Activated CD4-positive, alpha-beta T cell treated with anti-CD3 and anti-CD28 coated beads, Interleukin-2, amount 10 ng/mL, durations not matched to agents 7 days and 5 days (primary cell): ENCODE results near the gene LSG1. TPM values are rescaled to one million over a fixed set of nuclear protein-coding genes. Genes with fewer than 3 reads are reported as not detected.

Experiments
- CTCF ChIA-PET: fragments of 350-600 bp; sonication (Branson Sonifier 250); formaldehyde crosslinking; loops from one replicate; lab custom pipeline; 2021; ENCODE audit warnings: antibody characterized with exemption; lab: Charles Lee
- POLR2A ChIA-PET: fragments of 350-600 bp; sonication (Branson Sonifier 250); formaldehyde crosslinking; loops from one replicate; lab custom pipeline; 2021; ENCODE audit warnings: antibody characterized with exemption; lab: Charles Lee
- DNase-seq: peaks from one replicate; pipeline ENCODE4 v3.0.0-alpha.2; 2020
- H3K27ac Mint-ChIP-seq: one replicate; pipeline ENCODE4 v1.8.0; 2021; ENCODE audit warnings: mild to moderate bottlenecking, moderate library complexity, mixed read lengths
- H3K27me3 Mint-ChIP-seq: one replicate; pipeline ENCODE4 v1.8.0; 2021; ENCODE audit warnings: mixed read lengths
- H3K36me3 Mint-ChIP-seq: one replicate; pipeline ENCODE4 v1.8.0; 2021; ENCODE audit warnings: low read depth, mixed read lengths
- H3K4me1 Mint-ChIP-seq: one replicate; pipeline ENCODE4 v1.8.0; 2021; ENCODE audit warnings: mixed read lengths
- H3K4me3 Mint-ChIP-seq: one replicate; pipeline ENCODE4 v1.8.0; 2021; ENCODE audit warnings: mild to moderate bottlenecking, moderate library complexity, mixed read lengths
- H3K9me3 Mint-ChIP-seq: one replicate; pipeline ENCODE4 v1.8.0; 2021; ENCODE audit warnings: mixed read lengths
- total RNA-seq, 2 experiments: library from RNA; stranded (reverse); gene quantifications; one replicate each; pipeline ENCODE4 v1.2.3, GENCODE V29; 2021

Gene LSG1
- total RNA-seq, 2 experiments from 2014 or later: 42.5 to 44.6 TPM

GRCh38 chr3:194685065-194685717 lies 13.2 kb upstream of the LSG1 start:
- H3K4me3 Mint-ChIP-seq: peak overlapping the region; percentile 80
- H3K27me3 Mint-ChIP-seq: peaks cover 60% of the 10 kb centered on the region
- no peaks in the 10 kb centered on the region for H3K36me3 Mint-ChIP-seq
- CTCF ChIA-PET: interaction anchor here (3.0 to 3.7 kb wide), 2 partner anchors 9 to 13 kb away, joined by 11 to 35 read pairs; partner anchors contain the start of gene LSG1
- no peaks in the 10 kb centered on the region for H3K9me3 Mint-ChIP-seq
- POLR2A ChIA-PET: no interaction called here
- DNase-seq: no peak
- H3K4me1 Mint-ChIP-seq: peaks cover 54% of the 10 kb centered on the region
- peak overlapping the region; percentile 61 for H3K27ac Mint-ChIP-seq

DNA sequence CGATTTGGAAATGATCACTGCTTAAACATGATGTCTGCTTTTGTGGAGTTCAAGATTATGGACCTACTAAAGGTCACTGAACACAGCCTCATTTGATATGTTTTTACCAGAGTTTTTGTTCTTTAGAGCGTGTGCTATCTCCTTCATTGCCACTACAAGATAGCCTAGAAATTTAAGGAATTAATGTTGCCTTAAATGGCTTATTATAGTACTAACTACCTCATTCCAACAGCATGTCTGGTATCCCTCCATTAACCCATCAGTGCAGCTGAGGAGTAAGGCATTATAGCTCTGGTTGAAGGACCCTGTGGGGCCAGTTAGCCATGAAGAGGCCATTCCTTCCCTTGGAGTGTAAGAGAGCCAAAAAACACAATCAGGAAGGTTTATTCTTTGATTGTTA lies 11.4 kb upstream of the LSG1 start:
- Mint-ChIP-seq H3K9me3 (no peaks in the 10 kb centered on the region), H3K36me3 (no peaks in the 10 kb centered on the region), H3K27me3 (peaks cover 45% of the 10 kb centered on the region), H3K27ac (no peak overlapping the region), H3K4me3 (no peak overlapping the region), H3K4me1 (peaks cover 43% of the 10 kb centered on the region)
- CTCF ChIA-PET: interaction anchor here (0.6 to 3.3 kb wide), 17 partner anchors 10 to 588 kb away, joined by 3 to 59 read pairs (median 4); partner anchors contain the start of gene LSG1
- DNase-seq: no peak
- POLR2A ChIA-PET: interaction anchor here (0.7 kb wide), 1 partner anchor 336 kb away, joined by 3 read pairs; no protein-coding TSS in a partner anchor

DNA sequence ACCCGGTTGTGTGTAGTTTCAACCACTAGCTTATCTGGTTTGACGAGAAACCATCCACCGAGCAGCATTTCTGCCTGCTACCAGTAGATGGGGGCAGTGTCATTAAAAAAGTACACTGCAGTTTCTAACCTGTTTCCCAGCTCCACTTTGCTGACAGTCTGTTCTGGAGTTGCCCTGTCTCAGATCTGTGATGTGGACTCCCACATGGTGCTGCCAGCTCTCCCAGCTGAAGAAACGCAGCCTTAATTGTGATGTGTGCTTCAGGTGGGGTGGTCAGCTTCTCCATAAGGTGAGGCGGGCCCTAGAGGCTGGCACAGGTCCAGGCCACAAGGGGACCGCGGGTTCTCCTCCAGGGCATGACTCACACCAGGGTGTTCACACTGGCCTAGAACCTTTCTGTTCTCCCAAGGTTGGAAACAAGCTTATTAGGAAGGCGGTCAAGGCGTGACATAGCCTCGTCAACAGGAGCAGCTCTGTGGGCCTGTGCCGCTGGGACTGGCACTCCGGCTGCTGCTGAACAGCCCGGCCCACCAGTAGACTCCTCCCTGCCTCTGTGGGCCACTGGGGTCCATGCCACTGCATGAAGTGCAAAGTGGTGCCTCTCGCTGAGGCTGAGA lies 10.8 kb upstream of the LSG1 start:
- Mint-ChIP-seq H3K27me3 (peaks cover 44% of the 10 kb centered on the region), H3K9me3 (no peaks in the 10 kb centered on the region), H3K4me1 (peaks cover 40% of the 10 kb centered on the region), H3K36me3 (no peaks in the 10 kb centered on the region), H3K4me3 (no peak overlapping the region), H3K27ac (no peak overlapping the region)
- POLR2A ChIA-PET: interaction anchor here (0.7 kb wide), 1 partner anchor 337 kb away, joined by 3 read pairs; no protein-coding TSS in a partner anchor
- CTCF ChIA-PET: interaction anchor here (0.6 to 3.3 kb wide), 34 partner anchors 10 to 1035 kb away, joined by 3 to 59 read pairs (median 4); partner anchors contain the start of gene LSG1
- DNase-seq: peak; percentile 77

GRCh38 chr3:194682189-194682693 lies 10.2 kb upstream of the LSG1 start:
- POLR2A ChIA-PET: no interaction called here
- Mint-ChIP-seq H3K9me3 (no peaks in the 10 kb centered on the region), H3K4me1 (peaks cover 38% of the 10 kb centered on the region), H3K4me3 (no peak overlapping the region), H3K36me3 (no peaks in the 10 kb centered on the region), H3K27ac (no peak overlapping the region), H3K27me3 (peaks cover 42% of the 10 kb centered on the region)
- CTCF ChIA-PET: interaction anchor here (0.6 to 3.3 kb wide), 30 partner anchors 10 to 873 kb away, joined by 3 to 59 read pairs (median 4); partner anchors contain the start of gene LSG1
- DNase-seq: no peak

- Mint-ChIP-seq H3K27ac (no peak overlapping the region), H3K27me3 (peaks cover 33% of the 10 kb centered on the region), H3K4me1 (peaks cover 33% of the 10 kb centered on the region), H3K4me3 (no peak overlapping the region), H3K36me3 (no peaks in the 10 kb centered on the region), H3K9me3 (no peaks in the 10 kb centered on the region)
- CTCF ChIA-PET: interaction anchor here (0.9 to 3.3 kb wide), 2 partner anchors 8 to 9 kb away, joined by 3 to 59 read pairs; partner anchors contain the start of gene LSG1
- no peak for DNase-seq
- POLR2A ChIA-PET: no interaction called here
These were observed 9.1 kb upstream of the LSG1 start for GRCh38 chr3:194680888-194681615.

GRCh38 chr3:194676471-194676870 lies 4.5 kb upstream of the LSG1 start:
- no peaks in the 10 kb centered on the region for H3K36me3 Mint-ChIP-seq
- peaks cover 19% of the 10 kb centered on the region for H3K4me1 Mint-ChIP-seq
- no peak overlapping the region for H3K27ac Mint-ChIP-seq
- ChIA-PET CTCF (interaction anchor here (2.2 kb wide), 1 partner anchor 10 kb away, joined by 11 read pairs; the partner anchor contains the start of gene FAM43A), POLR2A (no interaction called here)
- H3K9me3 Mint-ChIP-seq: no peaks in the 10 kb centered on the region
- no peak for DNase-seq
- H3K4me3 Mint-ChIP-seq: no peak overlapping the region
- H3K27me3 Mint-ChIP-seq: peaks cover 13% of the 10 kb centered on the region

DNA sequence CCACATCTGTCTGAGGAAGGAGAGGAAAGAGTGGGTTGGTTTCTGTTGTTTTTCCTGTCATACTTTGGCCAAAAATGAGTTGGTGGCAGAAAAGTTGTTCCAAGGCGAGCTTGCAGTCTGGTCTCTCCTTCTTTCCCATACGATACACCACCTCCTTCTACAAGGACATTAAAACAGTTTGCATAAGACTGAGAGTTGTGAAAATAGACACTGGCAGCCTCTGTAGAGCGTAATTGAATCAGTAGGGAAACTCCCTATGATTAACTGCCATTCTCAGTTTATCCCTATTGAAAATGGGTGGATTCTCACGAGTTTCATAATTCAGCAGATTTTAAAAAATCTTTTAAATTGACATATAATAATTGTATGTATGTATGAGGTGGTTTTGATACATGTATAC lies 3.7 kb upstream of the LSG1 start:
- Mint-ChIP-seq H3K36me3 (no peaks in the 10 kb centered on the region), H3K27me3 (peaks cover 6% of the 10 kb centered on the region), H3K4me1 (peaks cover 26% of the 10 kb centered on the region), H3K9me3 (no peaks in the 10 kb centered on the region), H3K4me3 (no peak overlapping the region), H3K27ac (no peak overlapping the region)
- CTCF ChIA-PET: interaction anchor here (2.2 kb wide), 1 partner anchor 11 kb away, joined by 11 read pairs; the partner anchor contains the start of gene FAM43A
- POLR2A ChIA-PET: no interaction called here
- no peak for DNase-seq

DNA sequence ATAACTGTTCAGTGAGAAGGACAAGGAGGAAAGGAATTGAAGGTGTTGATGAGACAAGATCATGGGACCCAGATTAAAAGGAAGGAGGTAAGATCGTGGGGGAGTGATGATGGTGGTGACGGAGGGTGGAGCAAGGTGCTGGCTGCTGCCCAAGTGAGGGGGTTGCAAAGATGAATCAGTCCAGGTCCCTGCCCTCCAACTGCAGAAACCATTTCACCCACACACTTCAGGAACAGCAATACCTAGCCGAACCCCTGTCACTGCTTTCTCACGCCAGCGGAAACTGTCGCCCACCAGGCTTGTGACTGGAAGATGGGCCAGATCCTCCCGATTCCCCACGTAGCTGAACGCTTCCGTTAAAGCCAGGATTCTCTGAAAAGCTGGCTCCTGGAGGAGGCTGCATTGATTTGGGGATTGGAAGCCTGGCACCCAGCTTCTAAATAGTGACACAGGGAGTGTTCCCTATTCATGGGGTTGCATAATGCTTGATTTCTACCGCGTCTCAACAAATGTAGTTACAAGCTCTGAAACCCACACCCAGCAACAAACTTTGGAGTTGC lies 3.2 kb upstream of the LSG1 start:
- peaks cover 5% of the 10 kb centered on the region for H3K27me3 Mint-ChIP-seq
- no peak for DNase-seq
- peak overlapping the region; percentile 33 for H3K4me3 Mint-ChIP-seq
- peaks cover 31% of the 10 kb centered on the region for H3K4me1 Mint-ChIP-seq
- ChIA-PET CTCF (interaction anchor here (0.6 to 5.0 kb wide), 5 partner anchors 8 to 595 kb away, joined by 3 to 59 read pairs (median 11); partner anchors contain the start of genes FAM43A and XXYLT1), POLR2A (no interaction called here)
- peak overlapping the region; percentile 46 for H3K27ac Mint-ChIP-seq
- no peaks in the 10 kb centered on the region for H3K9me3 Mint-ChIP-seq
- no peaks in the 10 kb centered on the region for H3K36me3 Mint-ChIP-seq

DNA sequence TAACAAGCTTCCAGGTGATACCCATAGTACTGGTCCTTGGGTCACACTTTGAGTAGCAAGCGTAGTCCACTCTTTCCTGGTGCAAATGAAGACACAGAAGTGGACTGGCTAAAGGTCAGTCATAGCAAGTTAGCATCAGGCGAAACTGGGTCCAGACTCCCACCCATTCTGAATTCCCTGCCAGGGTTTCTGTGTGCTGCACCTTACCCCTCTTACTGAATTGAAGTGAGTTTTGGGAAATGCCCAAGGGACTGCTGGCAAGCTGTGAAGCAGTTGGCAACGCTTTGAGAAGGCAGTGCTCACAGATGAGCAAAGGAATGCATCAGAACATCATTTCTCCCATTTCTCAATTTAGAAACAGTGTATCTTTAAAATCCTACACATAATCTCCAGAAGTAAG lies 1.8 kb upstream of the LSG1 start:
- H3K9me3 Mint-ChIP-seq: no peaks in the 10 kb centered on the region
- H3K4me1 Mint-ChIP-seq: peaks cover 38% of the 10 kb centered on the region
- H3K27me3 Mint-ChIP-seq: peaks cover 5% of the 10 kb centered on the region
- ChIA-PET POLR2A (no interaction called here), CTCF (interaction anchor here (1.7 to 5.0 kb wide), 4 partner anchors 9 to 869 kb away, joined by 3 to 59 read pairs (median 31); partner anchors contain the start of genes FAM43A, PPP1R2 and XXYLT1)
- peaks cover 8% of the 10 kb centered on the region for H3K36me3 Mint-ChIP-seq
- peak overlapping the region; percentile 48 for H3K4me3 Mint-ChIP-seq
- DNase-seq: no peak
- H3K27ac Mint-ChIP-seq: no peak overlapping the region

DNA sequence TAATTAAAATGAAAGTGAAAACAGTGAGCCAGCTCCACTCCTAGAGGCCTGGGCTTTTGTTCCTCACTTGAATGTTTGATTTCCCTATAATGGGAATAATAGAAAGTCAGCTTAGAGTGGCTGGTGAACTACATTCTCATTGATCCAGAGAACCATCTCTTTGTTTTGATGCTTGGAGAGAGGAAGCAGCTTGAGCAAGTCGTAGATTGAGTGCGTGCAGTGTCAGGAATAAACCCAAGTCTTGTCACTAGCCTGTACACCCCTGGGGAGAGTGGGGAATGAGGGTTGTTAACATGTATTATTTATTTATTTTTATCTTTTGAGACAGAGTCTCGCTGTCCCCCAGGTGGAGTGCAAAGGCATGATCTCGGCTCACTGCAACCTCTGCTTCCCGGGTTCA lies 885 bp upstream of the LSG1 start:
- H3K27ac Mint-ChIP-seq: peak overlapping the region; percentile 99
- no peaks in the 10 kb centered on the region for H3K9me3 Mint-ChIP-seq
- ChIA-PET CTCF (interaction anchor here (1.0 to 5.0 kb wide), 8 partner anchors 7 to 870 kb away, joined by 3 to 59 read pairs (median 13); partner anchors contain the start of genes FAM43A, PPP1R2 and XXYLT1), POLR2A (no interaction called here)
- no peak for DNase-seq
- H3K4me3 Mint-ChIP-seq: peak overlapping the region; percentile 96
- H3K36me3 Mint-ChIP-seq: peaks cover 14% of the 10 kb centered on the region
- peaks cover 5% of the 10 kb centered on the region for H3K27me3 Mint-ChIP-seq
- peaks cover 42% of the 10 kb centered on the region for H3K4me1 Mint-ChIP-seq

DNA sequence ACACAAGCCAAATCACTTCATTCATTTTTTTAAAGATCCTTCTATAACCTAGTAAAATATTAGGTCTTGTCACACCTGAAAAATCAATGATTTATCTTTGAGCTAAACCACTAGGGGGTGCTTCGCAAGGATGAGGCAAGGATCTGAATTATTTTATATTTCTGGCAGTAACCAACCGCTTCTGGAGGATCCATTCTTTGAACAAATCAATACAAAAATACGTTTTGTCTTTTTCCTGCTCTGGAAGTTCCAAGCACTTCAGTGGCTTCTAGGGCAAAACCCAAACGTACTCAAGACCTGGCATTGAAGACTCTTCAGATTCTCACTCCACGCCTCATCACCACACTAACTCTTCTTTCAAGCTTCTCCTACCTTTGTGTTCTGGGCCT lies 486 bp downstream of the LSG1 start:
- ChIA-PET CTCF (interaction anchor here (0.9 to 5.0 kb wide), 19 partner anchors 11 to 602 kb away, joined by 3 to 59 read pairs (median 5); partner anchors contain the start of genes FAM43A, TMEM44 and XXYLT1), POLR2A (no interaction called here)
- peak; percentile 51 for DNase-seq
- Mint-ChIP-seq H3K4me3 (peak overlapping the region; percentile 96), H3K27me3 (peaks cover 5% of the 10 kb centered on the region), H3K9me3 (no peaks in the 10 kb centered on the region), H3K27ac (peak overlapping the region; percentile 99), H3K36me3 (peaks cover 14% of the 10 kb centered on the region), H3K4me1 (peaks cover 44% of the 10 kb centered on the region)

- Mint-ChIP-seq H3K9me3 (no peaks in the 10 kb centered on the region), H3K36me3 (peaks cover 36% of the 10 kb centered on the region), H3K27me3 (no peaks in the 10 kb centered on the region), H3K27ac (no peak overlapping the region), H3K4me1 (peaks cover 34% of the 10 kb centered on the region), H3K4me3 (no peak overlapping the region)
- CTCF ChIA-PET: no interaction called here
- POLR2A ChIA-PET: no interaction called here
- no peak for DNase-seq
These were observed 4.6 kb downstream of the LSG1 start for GRCh38 chr3:194667363-194667762.
